Hematopoietic multipotent progenitor cell treated with erythropoietin and hydrocortisone succinate and interleukin-3 and kit ligand, for 17 days (in vitro differentiated cells): Measurements from ENCODE around the gene DMXL2.
"Not testable (repeated sequence)": the region's sequence is repeated elsewhere in the genome, so short reads cannot be mapped to it uniquely, and the experiment has no call there.

Source experiments
- DNase-seq: peaks from one replicate; pipeline ENCODE4 v3.0.0-alpha.2; 2015; ENCODE audit warnings: low spot score

DMXL2 gene

GRCh38 chr15:51492528-51492927, 130.0 kb downstream of the DMXL2 start:
- DNase-seq, result no peak

- DNase-seq, result no peak
These were observed 130.6 kb downstream of the DMXL2 start for GRCh38 chr15:51491941-51492340.

DNA sequence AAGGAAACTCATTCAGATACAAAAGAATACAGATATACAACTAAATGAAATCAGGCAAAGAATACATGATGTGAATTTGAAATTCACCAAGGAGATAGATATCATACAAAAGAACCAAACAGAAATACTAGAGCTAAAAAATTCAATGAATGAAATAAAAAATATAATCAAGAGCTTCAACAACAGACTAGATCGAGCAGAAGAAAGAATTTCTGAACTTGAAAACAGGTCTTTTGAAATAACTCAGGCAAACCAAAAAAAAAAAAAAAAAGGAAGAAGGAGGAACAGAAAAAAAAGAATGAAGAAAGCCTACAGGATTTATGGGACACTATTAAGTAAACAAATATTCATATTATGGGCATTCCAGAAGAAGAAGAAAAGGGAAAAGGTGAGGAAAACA, 137.8 kb downstream of the DMXL2 start:
- DNase-seq, result no peak

DNA sequence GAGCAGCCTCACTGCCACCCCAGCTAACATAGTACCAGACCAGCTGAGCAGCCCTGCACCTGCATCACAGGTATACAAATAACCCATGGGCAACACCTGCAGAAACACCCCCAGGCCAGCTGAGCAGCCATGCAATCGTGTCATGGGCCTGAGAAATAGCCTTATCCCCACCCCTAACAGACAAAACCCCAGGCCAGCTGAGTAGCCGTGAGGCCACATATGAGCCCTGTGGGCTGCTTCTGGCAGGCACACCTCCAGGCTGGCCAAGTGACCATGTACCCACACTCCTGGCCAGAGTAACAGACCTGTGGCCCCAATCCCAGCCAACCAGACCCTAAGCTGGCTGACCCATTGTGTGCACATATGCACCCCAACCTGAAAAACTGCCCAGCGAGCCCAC, 138.6 kb downstream of the DMXL2 start:
- no peak for DNase-seq

DNA sequence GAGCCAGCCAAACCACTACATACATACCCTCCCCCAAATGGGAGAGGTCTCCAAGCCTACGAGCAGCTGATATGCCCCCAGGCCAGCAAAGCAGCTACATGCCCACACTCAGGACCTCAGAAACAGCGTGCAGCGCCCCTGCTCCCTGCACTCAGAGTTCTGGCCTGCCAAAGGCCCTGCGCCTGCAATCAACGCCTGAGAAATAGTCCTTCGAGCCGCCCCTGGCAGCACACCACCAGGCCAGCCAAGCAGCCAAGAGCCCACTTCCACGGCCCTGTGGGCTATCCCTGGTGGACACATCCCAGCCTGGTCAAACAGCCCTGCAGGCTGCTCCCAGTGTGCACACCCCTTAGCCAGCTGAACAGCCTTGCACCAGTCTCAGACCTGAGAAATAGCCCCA, 139.1 kb downstream of the DMXL2 start:
- no peak for DNase-seq

DNA sequence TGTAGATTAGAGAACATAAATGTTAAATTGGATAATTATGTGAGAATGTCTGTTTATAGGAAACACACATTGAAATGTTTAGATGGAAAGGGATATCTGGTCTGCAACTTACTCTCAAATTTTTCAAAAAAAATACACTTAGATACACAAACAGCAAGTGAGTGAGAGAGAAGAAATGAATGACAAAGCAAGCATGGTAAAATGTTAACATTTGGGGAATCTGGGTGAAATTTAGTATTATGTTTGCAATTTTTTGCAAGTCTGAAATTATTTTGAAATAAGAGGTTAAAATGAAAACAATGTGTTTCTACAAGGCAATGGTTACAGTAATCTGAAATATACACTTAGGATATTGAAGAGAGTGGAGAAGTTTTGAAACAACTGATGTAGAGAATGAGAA, 146.8 kb downstream of the DMXL2 start:
- DNase-seq, result no peak

DNA sequence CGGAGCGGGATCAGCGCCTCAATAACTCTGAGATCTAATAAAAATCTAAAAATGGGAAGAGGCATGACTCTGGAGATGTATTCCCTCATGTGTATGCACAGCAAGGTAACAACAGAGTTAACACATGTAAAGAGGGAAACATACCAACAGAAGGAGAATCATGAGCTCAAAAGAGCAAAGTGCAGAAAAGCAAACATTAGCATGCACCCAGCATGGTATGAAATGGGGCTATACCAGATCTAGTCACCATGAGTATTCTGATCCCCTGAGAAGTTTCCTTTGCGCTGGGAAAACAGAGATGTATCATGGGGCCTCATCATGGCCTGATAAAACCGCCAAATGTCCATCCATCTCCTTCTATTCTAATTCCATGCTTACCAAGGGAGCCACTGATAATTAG, 152.1 kb downstream of the DMXL2 start:
- DNase-seq, result no peak

GRCh38 chr15:51460796-51461195, 161.8 kb downstream of the DMXL2 start:
- no peak for DNase-seq

DNA sequence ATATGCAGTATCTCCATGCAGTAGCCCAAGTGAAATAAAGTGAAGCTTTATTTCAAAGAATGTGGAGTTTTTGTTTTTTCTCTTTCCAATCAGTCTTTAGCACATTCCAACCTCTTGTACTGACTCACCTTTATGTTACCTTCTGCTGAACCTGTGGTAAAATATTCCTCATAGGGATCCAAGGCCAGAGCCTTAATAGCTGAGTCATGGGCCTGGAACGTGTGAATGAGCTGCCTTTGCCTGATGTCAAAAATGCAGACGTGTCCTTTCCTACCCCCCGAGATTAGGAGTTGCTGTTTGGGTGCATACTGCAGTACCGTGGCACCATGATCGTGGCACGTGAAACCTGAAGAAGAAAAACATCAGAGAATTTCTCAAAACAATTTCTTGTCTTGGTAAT, 172.6 kb downstream of the DMXL2 start:
- DNase-seq, result no peak

DNA sequence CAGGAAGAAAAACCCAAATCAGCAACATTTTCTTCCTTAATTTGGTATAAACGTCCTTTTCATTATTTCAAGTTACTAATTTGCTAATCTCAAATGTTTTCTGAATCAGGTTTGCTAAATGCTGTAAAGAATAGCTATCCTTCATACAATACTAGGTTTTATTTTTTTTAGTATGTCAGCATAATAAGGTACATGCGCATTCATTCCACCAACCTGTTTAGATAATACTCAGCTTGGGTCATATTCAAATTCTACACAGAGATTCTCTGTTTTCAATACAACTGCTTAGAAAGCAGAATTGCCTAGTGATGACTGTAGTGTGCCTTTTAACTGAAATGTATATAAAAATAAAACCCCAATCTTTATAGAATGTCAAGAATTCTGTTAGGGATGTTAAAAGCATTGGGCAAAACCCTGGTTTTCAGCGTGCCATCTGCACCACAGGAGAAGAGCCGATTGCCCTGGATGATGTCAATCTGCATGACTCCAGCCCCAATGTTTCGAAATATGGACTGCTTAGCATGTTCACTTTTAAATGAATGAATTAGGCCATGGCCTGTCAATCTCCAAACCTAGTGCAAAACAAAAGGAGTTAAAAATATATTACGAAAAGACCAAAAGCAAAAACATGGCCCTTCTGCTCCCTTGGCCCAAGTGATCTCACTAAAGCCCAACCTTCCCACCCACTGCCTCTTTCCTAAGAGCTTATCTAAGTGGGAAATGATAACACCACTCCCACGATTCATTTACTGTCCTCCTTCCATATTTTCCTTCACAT, 173.8 kb downstream of the DMXL2 start:
- DNase-seq, result no peak

DNA sequence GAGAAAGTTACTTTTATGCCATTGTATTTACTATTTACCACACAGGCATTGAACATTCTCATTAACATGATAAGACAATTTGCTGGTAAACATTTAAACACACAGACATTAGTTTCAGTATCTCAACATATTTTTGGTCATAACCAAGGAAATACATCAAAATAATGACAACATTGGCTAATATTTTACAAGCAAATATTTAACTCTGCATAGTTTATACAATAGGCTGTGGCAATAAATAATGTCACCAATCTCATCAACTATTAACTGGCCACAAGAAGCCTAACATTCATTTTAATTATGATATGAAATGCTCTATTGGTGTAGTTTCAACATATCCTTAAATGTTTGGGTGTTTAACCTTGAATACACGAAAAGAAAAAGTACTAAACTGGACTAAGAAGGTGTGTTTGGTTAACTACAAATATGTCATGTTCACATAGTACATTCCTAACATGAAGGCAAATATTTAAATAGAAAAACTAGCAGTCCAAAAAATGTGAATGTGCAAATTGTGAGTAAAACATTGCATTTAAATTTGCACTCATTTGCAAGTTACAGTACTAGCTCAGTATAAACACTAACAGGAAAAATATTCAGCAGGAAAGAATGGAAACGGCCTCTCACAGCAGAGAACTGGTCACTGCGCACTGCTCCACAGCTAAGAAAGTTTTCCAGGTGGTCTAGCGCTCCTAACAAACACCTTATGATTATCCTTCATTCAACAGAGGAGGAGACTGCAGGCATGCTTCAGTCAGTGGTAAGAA, 174.5 kb downstream of the DMXL2 start:
- no peak for DNase-seq

DNA sequence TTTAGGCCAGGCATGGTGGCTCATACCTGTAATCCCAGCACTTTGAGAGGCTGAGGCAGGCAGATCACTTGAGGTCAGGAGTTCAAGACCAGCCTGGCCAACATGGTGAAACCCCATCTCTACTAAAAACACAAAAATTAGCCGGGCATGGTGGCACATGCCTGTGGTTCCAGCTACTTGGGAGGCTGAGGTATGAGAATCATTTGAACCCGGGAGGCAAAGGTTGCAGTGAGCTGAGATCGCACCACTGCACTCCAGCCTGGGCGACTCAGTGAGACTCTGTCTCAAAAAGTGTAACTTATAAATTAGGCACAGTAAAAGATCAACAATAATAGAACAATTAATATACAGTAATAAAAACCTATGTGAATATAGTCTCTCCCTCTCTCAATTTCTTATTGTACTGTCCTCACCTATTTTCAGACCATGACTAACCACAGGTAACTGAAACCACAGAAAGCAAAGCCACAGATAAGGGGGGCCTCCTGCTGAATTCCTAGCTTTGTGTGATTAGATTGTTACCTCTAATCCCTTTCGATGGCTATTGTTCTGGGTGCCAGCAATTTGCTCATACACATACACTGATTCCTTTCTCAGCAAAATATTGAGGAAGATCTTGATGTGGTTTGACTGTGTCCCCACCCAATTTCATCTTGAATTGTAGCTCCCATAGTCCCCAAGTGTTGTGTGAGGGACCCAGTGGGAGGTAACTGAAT, 176.4 kb downstream of the DMXL2 start:
- not testable (repeated sequence) for DNase-seq

DNA sequence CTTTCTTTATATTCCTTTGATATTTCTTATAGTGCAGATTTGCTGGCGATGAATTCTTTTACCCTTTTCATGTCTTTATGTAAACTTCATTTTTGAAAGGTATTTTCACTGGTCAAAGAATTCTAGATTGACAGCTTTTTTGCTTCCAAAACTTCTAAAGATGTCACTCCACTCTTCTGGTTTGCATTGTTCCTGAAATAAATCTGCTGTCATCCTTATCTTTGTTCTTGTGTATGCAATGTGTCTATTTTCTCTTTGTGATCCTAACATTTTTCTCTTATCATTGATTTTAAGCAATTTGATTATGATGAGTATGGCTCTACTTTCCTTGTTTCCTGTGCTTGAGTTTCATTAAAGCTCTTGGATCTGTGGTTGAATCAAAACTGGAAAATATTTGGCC, 177.8 kb downstream of the DMXL2 start:
- DNase-seq, result no peak

DNA sequence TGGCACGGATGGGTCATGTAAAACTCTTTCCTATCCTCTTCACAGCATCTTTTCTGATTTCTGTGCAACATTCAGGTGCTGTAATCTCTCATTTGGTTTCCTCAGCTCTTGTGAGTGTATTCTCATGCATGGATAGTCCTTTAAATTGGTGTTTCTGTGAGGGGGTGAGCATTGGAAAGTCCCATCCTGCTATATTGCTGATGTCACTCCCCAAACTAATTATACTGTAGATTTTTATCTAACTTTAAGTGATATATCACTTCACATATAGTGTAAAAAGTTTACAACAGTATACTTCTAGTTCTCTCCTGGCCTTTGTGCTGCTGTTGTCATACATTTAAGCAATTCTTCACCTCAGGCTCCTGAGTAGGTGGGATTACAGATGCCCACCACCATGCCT, 178.5 kb downstream of the DMXL2 start:
- DNase-seq, result no peak

GRCh38 chr15:51443282-51443914, 179.2 kb downstream of the DMXL2 start:
- no peak for DNase-seq

- DNase-seq, result no peak
These were observed 184.0 kb downstream of the DMXL2 start for GRCh38 chr15:51438526-51438925.

- DNase-seq, result no peak
These were observed 197.0 kb downstream of the DMXL2 start for GRCh38 chr15:51425517-51426040.

GRCh38 chr15:51424780-51425179, 197.8 kb downstream of the DMXL2 start:
- DNase-seq, result no peak

DNA sequence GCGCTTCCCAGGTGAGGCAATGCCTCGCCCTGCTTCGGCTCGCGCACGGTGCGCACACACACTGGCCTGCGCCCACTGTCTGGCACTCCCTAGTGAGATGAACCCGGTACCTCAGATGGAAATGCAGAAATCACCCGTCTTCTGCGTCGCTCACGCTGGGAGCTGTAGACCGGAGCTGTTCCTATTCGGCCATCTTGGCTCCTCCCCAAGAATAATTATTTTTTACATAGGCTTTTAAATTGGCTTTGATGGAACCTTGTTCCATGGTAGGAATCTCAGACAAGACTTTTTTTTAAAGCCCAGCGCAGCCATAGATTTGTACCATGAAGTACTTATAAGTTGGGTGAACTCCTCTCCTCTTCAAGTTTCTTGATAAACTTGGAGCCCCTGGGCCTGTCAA, 199.5 kb downstream of the DMXL2 start:
- not testable (repeated sequence) for DNase-seq

DNA sequence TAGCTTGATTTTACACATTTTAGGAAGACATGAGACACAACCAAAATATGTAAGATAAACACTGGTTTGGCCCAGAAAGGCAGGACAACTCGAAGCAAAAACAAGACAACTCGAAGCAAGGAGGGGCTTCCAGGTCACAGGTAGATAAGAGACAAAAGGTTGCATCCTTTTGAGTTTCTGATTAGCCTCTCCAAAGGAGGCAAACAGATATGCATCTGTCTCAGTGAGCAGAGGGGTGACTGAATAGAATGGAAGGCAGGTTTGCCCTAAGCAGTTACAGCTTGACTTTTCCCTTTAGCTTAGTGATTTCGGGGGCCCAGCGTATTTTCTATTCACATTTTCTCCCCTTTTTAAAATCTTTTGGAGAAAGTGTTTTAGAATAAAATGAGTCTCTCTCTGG, 206.4 kb downstream of the DMXL2 start:
- no peak for DNase-seq

DNA sequence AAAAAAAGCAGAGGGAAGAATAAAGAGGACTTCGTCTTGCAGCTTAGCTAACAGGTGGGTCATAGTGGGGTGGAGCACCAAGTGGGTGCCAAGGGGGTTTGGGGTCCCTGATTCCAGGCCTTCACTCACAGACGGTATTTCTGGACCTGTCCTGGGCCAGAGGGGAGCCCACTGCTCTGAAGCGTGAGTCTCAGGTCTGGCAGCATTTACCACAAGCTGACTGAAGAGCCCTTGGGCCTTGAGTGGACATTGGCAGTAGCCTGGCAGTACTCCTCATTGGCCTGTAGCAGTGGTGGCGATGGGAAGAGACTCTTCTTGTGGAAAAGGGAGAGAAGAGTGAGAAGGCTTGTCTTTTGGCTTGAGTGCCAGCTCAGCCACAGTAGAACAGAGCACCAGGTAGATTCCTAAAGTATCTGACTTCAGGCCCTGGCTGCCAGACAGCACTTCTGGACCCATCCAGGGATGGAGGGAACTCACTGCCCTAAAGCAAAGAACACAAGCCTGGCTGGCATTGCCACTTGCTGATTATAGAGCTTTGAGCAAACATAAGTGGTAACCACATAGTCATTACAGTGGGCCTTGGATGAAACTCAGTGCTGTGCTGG, 208.2 kb downstream of the DMXL2 start:
- no peak for DNase-seq
